ENCODE results near the gene GDPD2. TPM values are rescaled to one million over a fixed set of nuclear protein-coding genes. Genes with fewer than 3 reads are reported as not detected.

Gene GDPD2
- total RNA-seq, 2 experiments from 2014 or later = 0.22 to 0.23 TPM

GRCh38 chrX:70482300-70482699, 59.2 kb downstream of the GDPD2 start:
- H3K36me3 Mint-ChIP-seq (ENCODE audit: low read depth) = peaks cover 8% of the 10 kb centered on the region
- no peaks in the 10 kb centered on the region for H3K27me3 Mint-ChIP-seq
- CTCF ChIA-PET = interaction anchor here (0.6 kb wide), 1 partner anchor 132 kb away, joined by 3 read pairs; no protein-coding TSS in a partner anchor
- H3K4me3 Mint-ChIP-seq = no peak overlapping the region
- H3K9me3 Mint-ChIP-seq = no peaks in the 10 kb centered on the region
- H3K27ac Mint-ChIP-seq = no peak overlapping the region
- POLR2A ChIA-PET = no interaction called here
- H3K4me1 Mint-ChIP-seq = peaks cover 2% of the 10 kb centered on the region
- no peak for DNase-seq

Other genes starting within 250 kb of the GDPD2 start
- gene DGAT2L6, start 245.8 kb upstream of the GDPD2 start, total RNA-seq = not detected
- not detected for gene AWAT1, start 188.7 kb upstream of the GDPD2 start, total RNA-seq
- under 1 TPM; 0.12 to 0.25 TPM for gene P2RY4, start 163.1 kb upstream of the GDPD2 start, total RNA-seq
- not detected for gene ARR3, start 155.0 kb upstream of the GDPD2 start, total RNA-seq
- not detected for gene RAB41, start 141.1 kb upstream of the GDPD2 start, total RNA-seq
- gene PDZD11, start 133.4 kb upstream of the GDPD2 start, total RNA-seq = 10 to 100 TPM; 35.1 to 43.1 TPM
- gene KIF4A, start 133.2 kb upstream of the GDPD2 start, total RNA-seq = 10 to 100 TPM; 40.5 to 41.5 TPM
- gene DLG3, start 21.5 kb downstream of the GDPD2 start, total RNA-seq = 10 to 100 TPM; 19.9 to 20.1 TPM

All from activated CD4-positive, alpha-beta T cell treated with anti-CD3 and anti-CD28 coated beads, Interleukin-2, amount 10 ng/mL, durations not matched to agents 7 days and 5 days (primary cell).